Mesendoderm (in vitro differentiated cells): ENCODE measurements around the gene EFHD1.
A peak's percentile ranks its signal among the peaks of the same experiment; 100 is the strongest.

ENCODE experiments used
- DNase-seq: peaks from one replicate; pipeline ENCODE4 v3.0.0; 2013
- H2AK5ac ChIP-seq: 2 replicates; pipeline ENCODE4 v1.6.1; 2013; ENCODE audit warnings: low read length, inconsistent platforms
- H2BK120ac ChIP-seq: 2 replicates; pipeline ENCODE4 v1.6.1; 2013; ENCODE audit warnings: low read depth, mild to moderate bottlenecking, low read length, moderate library complexity, mixed read lengths
- H2BK15ac ChIP-seq: replicated peaks from 2 replicates; pipeline ENCODE4 v1.6.1; 2013; ENCODE audit warnings: low read depth, mild to moderate bottlenecking, moderate library complexity
- H2BK5ac ChIP-seq: 2 replicates; pipeline ENCODE4 v1.6.1; 2013; ENCODE audit warnings: low read length, inconsistent platforms
- H3K18ac ChIP-seq: 2 replicates; pipeline ENCODE4 v1.6.1; 2013; ENCODE audit warnings: mild to moderate bottlenecking, low read length, mixed read lengths
- H3K23ac ChIP-seq: one replicate; pipeline ENCODE4 v1.6.1; 2013; ENCODE audit warnings: low read length
- H3K27ac ChIP-seq: 2 replicates; pipeline ENCODE4 v1.5.1; 2013; ENCODE audit warnings: low read depth, mild to moderate bottlenecking, inconsistent platforms, low read length, moderate library complexity
- H3K27me3 ChIP-seq: 2 replicates; pipeline ENCODE4 v1.6.1; 2013; ENCODE audit warnings: low read length, control low read depth, mild to moderate bottlenecking, inconsistent platforms; ENCODE audit not compliant: insufficient read depth, poor library complexity
- H3K36me3 ChIP-seq: 2 replicates; pipeline ENCODE4 v1.6.1; 2013; ENCODE audit warnings: low read length, inconsistent platforms; ENCODE audit not compliant: control insufficient read depth, insufficient read depth
- H3K4ac ChIP-seq: one replicate; pipeline ENCODE4 v1.6.1; 2013; ENCODE audit warnings: low read depth, mild to moderate bottlenecking, low read length, moderate library complexity
- H3K4me1 ChIP-seq: 2 replicates; pipeline ENCODE4 v1.6.1; 2013; ENCODE audit warnings: low read depth, low read length, inconsistent platforms; ENCODE audit not compliant: control insufficient read depth
- H3K4me2 ChIP-seq: 2 replicates; pipeline ENCODE4 v1.6.1; 2013; ENCODE audit warnings: low read length
- H3K4me3 ChIP-seq: 2 replicates; pipeline ENCODE4 v1.5.1; 2013; ENCODE audit warnings: mild to moderate bottlenecking, low read length
- H3K56ac ChIP-seq: one replicate; pipeline ENCODE4 v1.6.1; 2013; ENCODE audit warnings: low read length
- H3K79me1 ChIP-seq: 2 replicates; pipeline ENCODE4 v1.6.1; 2013; ENCODE audit warnings: low read length, inconsistent platforms
- H3K79me2 ChIP-seq: 2 replicates; pipeline ENCODE4 v1.6.1; 2013; ENCODE audit warnings: mild to moderate bottlenecking, low read length; ENCODE audit not compliant: control insufficient read depth, insufficient read depth
- H3K9ac ChIP-seq: 2 replicates; pipeline ENCODE4 v1.6.1; 2013; ENCODE audit warnings: low read length, inconsistent platforms
- H4K5ac ChIP-seq: one replicate; pipeline ENCODE4 v1.6.1; 2013; ENCODE audit warnings: low read length
- H4K8ac ChIP-seq: one replicate; pipeline ENCODE4 v1.6.1; 2013; ENCODE audit warnings: low read depth, mild to moderate bottlenecking, control low read depth, low read length, moderate library complexity
- WGBS: extraction: QIAGEN DNeasy Blood & Tissue Kit; methylation state at CpG from one replicate; pipeline ENCODE4 v1.1.7; 2013; ENCODE audit warnings: low lambda C conversion rate, missing lambda C conversion rate; ENCODE audit not compliant: insufficient coverage; ENCODE audit errors: extremely low coverage; 5-methylcytosine and 5-hydroxymethylcytosine counted together

EFHD1 gene

GRCh38 chr2:232623768-232624765, 9.3 kb upstream of the EFHD1 start:
- no peak overlapping the region for H2BK15ac ChIP-seq
- no peak overlapping the region for H3K23ac ChIP-seq
- no peaks in the 10 kb centered on the region for H3K79me2 ChIP-seq
- H2AK5ac ChIP-seq: no peak overlapping the region
- no peaks in the 10 kb centered on the region for H3K79me1 ChIP-seq
- no peak overlapping the region for H3K4me2 ChIP-seq
- no peak overlapping the region for H3K18ac ChIP-seq
- H2BK120ac ChIP-seq: no peak overlapping the region
- H3K9ac ChIP-seq: no peak overlapping the region
- no peaks in the 10 kb centered on the region for H3K27me3 ChIP-seq
- peak; percentile 34 for DNase-seq
- no peak overlapping the region for H3K56ac ChIP-seq
- H2BK5ac ChIP-seq: no peak overlapping the region
- no peak overlapping the region for H3K4me3 ChIP-seq
- H4K8ac ChIP-seq: no peak overlapping the region
- WGBS: no CpG with 5 or more reads among the region's 10 CpGs
- no peaks in the 10 kb centered on the region for H3K4me1 ChIP-seq
- no peak overlapping the region for H3K27ac ChIP-seq
- H4K5ac ChIP-seq: no peak overlapping the region
- H3K4ac ChIP-seq: no peak overlapping the region
- no peaks in the 10 kb centered on the region for H3K36me3 ChIP-seq

- Histone ChIP-seq H3K4me2 (no peak overlapping the region), H3K56ac (no peak overlapping the region), H2BK5ac (no peak overlapping the region), H3K79me1 (no peaks in the 10 kb centered on the region), H3K27ac (no peak overlapping the region), H4K5ac (no peak overlapping the region), H3K18ac (no peak overlapping the region), H3K23ac (no peak overlapping the region), H3K27me3 (no peaks in the 10 kb centered on the region), H3K36me3 (no peaks in the 10 kb centered on the region), H3K4me3 (no peak overlapping the region), H2AK5ac (no peak overlapping the region), H2BK15ac (no peak overlapping the region), H3K9ac (no peak overlapping the region), H3K4ac (no peak overlapping the region), H4K8ac (no peak overlapping the region), H3K79me2 (no peaks in the 10 kb centered on the region), H3K4me1 (no peaks in the 10 kb centered on the region), H2BK120ac (no peak overlapping the region)
- DNase-seq: no peak
- no CpG with 5 or more reads among the region's 1 CpG for WGBS
Measured at GRCh38 chr2:232626584-232626983, 6.8 kb upstream of the EFHD1 start.

- no peak for DNase-seq
Measured at GRCh38 chr2:232628466-232629128, 4.8 kb upstream of the EFHD1 start.

GRCh38 chr2:232629129-232629475, 4.3 kb upstream of the EFHD1 start:
- no peak overlapping the region for H2AK5ac ChIP-seq
- no peak overlapping the region for H4K5ac ChIP-seq
- no peaks in the 10 kb centered on the region for H3K36me3 ChIP-seq
- no peak for DNase-seq
- WGBS: no CpG with 5 or more reads among the region's 2 CpGs
- no peak overlapping the region for H3K4me2 ChIP-seq
- no peak overlapping the region for H3K9ac ChIP-seq
- H3K27ac ChIP-seq: no peak overlapping the region
- no peaks in the 10 kb centered on the region for H3K79me1 ChIP-seq
- no peaks in the 10 kb centered on the region for H3K4me1 ChIP-seq
- no peak overlapping the region for H2BK15ac ChIP-seq
- H2BK120ac ChIP-seq: no peak overlapping the region
- no peaks in the 10 kb centered on the region for H3K79me2 ChIP-seq
- no peak overlapping the region for H3K23ac ChIP-seq
- no peak overlapping the region for H3K18ac ChIP-seq
- no peak overlapping the region for H3K56ac ChIP-seq
- H3K27me3 ChIP-seq: peaks cover 3% of the 10 kb centered on the region
- no peak overlapping the region for H4K8ac ChIP-seq
- no peak overlapping the region for H3K4me3 ChIP-seq
- no peak overlapping the region for H2BK5ac ChIP-seq
- H3K4ac ChIP-seq: no peak overlapping the region

More at GRCh38 chr2:232628466-232629128, 4.8 kb upstream of the EFHD1 start:
- Histone ChIP-seq H3K23ac (no peak overlapping the region), H3K27me3 (no peaks in the 10 kb centered on the region), H3K27ac (no peak overlapping the region), H3K4me2 (no peak overlapping the region), H3K4me1 (no peaks in the 10 kb centered on the region), H3K79me2 (no peaks in the 10 kb centered on the region), H2AK5ac (no peak overlapping the region), H3K56ac (no peak overlapping the region), H4K5ac (no peak overlapping the region), H4K8ac (no peak overlapping the region), H3K79me1 (no peaks in the 10 kb centered on the region), H3K18ac (no peak overlapping the region), H2BK120ac (no peak overlapping the region), H3K4me3 (no peak overlapping the region), H3K9ac (no peak overlapping the region), H3K36me3 (no peaks in the 10 kb centered on the region), H2BK5ac (no peak overlapping the region), H3K4ac (no peak overlapping the region), H2BK15ac (no peak overlapping the region)
- no CpG with 5 or more reads among the region's 10 CpGs for WGBS

- no peaks in the 10 kb centered on the region for H3K4me1 ChIP-seq
- H3K79me1 ChIP-seq: no peaks in the 10 kb centered on the region
- H3K36me3 ChIP-seq: no peaks in the 10 kb centered on the region
- H2BK5ac ChIP-seq: no peak overlapping the region
- peak overlapping the region; percentile 47 for H3K9ac ChIP-seq
- no peak overlapping the region for H2BK15ac ChIP-seq
- H2AK5ac ChIP-seq: no peak overlapping the region
- H4K8ac ChIP-seq: no peak overlapping the region
- no peak overlapping the region for H3K4ac ChIP-seq
- H2BK120ac ChIP-seq: no peak overlapping the region
- no peak overlapping the region for H4K5ac ChIP-seq
- no peak overlapping the region for H3K4me3 ChIP-seq
- no peaks in the 10 kb centered on the region for H3K79me2 ChIP-seq
- no peak overlapping the region for H3K27ac ChIP-seq
- peak overlapping the region; percentile 19 for H3K4me2 ChIP-seq
- WGBS: no CpG with 5 or more reads among the region's 19 CpGs
- peak; percentile 19 for DNase-seq
- peaks cover 10% of the 10 kb centered on the region for H3K27me3 ChIP-seq
- no peak overlapping the region for H3K23ac ChIP-seq
- H3K18ac ChIP-seq: no peak overlapping the region
- H3K56ac ChIP-seq: no peak overlapping the region
Measured at GRCh38 chr2:232632229-232632903, 1.0 kb upstream of the EFHD1 start.
